ENCODE results near the gene CCNC.

The CCNC gene

GRCh38 chr6:99568103-99568933 lies at the start of gene CCNC:
Gene CCNC (minus strand): TSS chr6:99568660. CDS start chr6:99568527, 133 bp downstream.
- peak; percentile 95 for DNase-seq (ENCODE audit: low read depth in 2 of 2)

GRCh38 chr6:99617131-99617530 lies 48.7 kb upstream of the CCNC start:
- DNase-seq (ENCODE audit: low read depth in 2 of 2): no peak

- no peak for DNase-seq (ENCODE audit: low read depth in 2 of 2)
Measured at GRCh38 chr6:99614430-99615186, 46.1 kb upstream of the CCNC start.

GRCh38 chr6:99613705-99614429 lies 45.4 kb upstream of the CCNC start:
- DNase-seq (ENCODE audit: low read depth in 2 of 2): no peak

GRCh38 chr6:99613409-99613704 lies 44.9 kb upstream of the CCNC start:
- no peak for DNase-seq (ENCODE audit: low read depth in 2 of 2)

- DNase-seq (ENCODE audit: low read depth in 2 of 2): no peak
Measured at GRCh38 chr6:99612551-99613408, 44.3 kb upstream of the CCNC start.

- no peak for DNase-seq (ENCODE audit: low read depth in 2 of 2)
Measured at GRCh38 chr6:99611148-99611547, 42.7 kb upstream of the CCNC start.

- no peak for DNase-seq (ENCODE audit: low read depth in 2 of 2)
Measured at GRCh38 chr6:99609905-99610489, 41.5 kb upstream of the CCNC start.

- DNase-seq (ENCODE audit: low read depth in 2 of 2): no peak
Measured at GRCh38 chr6:99608886-99609482, 40.5 kb upstream of the CCNC start.

GRCh38 chr6:99608059-99608885 lies 39.8 kb upstream of the CCNC start:
- DNase-seq (ENCODE audit: low read depth in 2 of 2): no peak

GRCh38 chr6:99607416-99608036 lies 39.1 kb upstream of the CCNC start:
- DNase-seq (ENCODE audit: low read depth in 2 of 2): no peak

- DNase-seq (ENCODE audit: low read depth in 2 of 2): no peak
Measured at GRCh38 chr6:99606656-99607415, 38.4 kb upstream of the CCNC start, which contains the start of gene PRDM13. Gene PRDM13 (plus strand): TSS chr6:99606833. CDS start chr6:99607035, 202 bp downstream.

- DNase-seq (ENCODE audit: low read depth in 2 of 2): no peak
Measured at GRCh38 chr6:99605911-99606655, 37.6 kb upstream of the CCNC start.

GRCh38 chr6:99605074-99605734 lies 36.7 kb upstream of the CCNC start:
- DNase-seq (ENCODE audit: low read depth in 2 of 2): no peak

GRCh38 chr6:99604166-99605073 lies 36.0 kb upstream of the CCNC start:
- no peak for DNase-seq (ENCODE audit: low read depth in 2 of 2)

Data from fibroblast of skin of left biceps (primary cell).